HFFc6 (cell line): ENCODE results near the gene COL7A1. TPM values are rescaled to one million over a fixed set of nuclear protein-coding genes. Genes with fewer than 3 reads are reported as not detected.

ENCODE experiments used
- DNase-seq: peaks from one replicate; pipeline ENCODE4 v3.0.0-alpha.2; 2018
- H3K27ac Mint-ChIP-seq: 2 replicates; pipeline ENCODE4 v1.8.0; 2020; ENCODE audit warnings: mild to moderate bottlenecking, mixed read lengths
- H3K27me3 Mint-ChIP-seq: 2 replicates; pipeline ENCODE4 v1.8.0; 2021; ENCODE audit warnings: mild to moderate bottlenecking, moderate library complexity, mixed read lengths; ENCODE audit not compliant: insufficient read depth
- H3K36me3 Mint-ChIP-seq: 2 replicates; pipeline ENCODE4 v1.8.0; 2021; ENCODE audit warnings: low read depth, mixed read lengths
- H3K4me1 Mint-ChIP-seq: 2 replicates; pipeline ENCODE4 v1.8.0; 2020; ENCODE audit warnings: low read depth, mixed read lengths
- H3K4me3 Mint-ChIP-seq: 2 replicates; pipeline ENCODE4 v1.8.0; 2020; ENCODE audit warnings: mild to moderate bottlenecking, moderate library complexity, mixed read lengths
- H3K9me3 Mint-ChIP-seq: 2 replicates; pipeline ENCODE4 v1.8.0; 2020; ENCODE audit warnings: mild to moderate bottlenecking, mixed read lengths
- CTCF ChIP-seq: fragments of 200-600 bp; sonication (generic); IDR thresholded peaks from 2 replicates; pipeline ENCODE4 v1.5.0; 2021; ENCODE audit warnings: antibody characterized with exemption, mild to moderate bottlenecking
- total RNA-seq, 6 experiments: library from RNA; stranded (reverse); fragmentation: NEBNext Ultra II Directional; extraction: Animal tissue kit (Norgen Biotek cat#: 25700); gene quantifications; 2 replicates in 1 of 6; 3 replicates in 5 of 6; pipeline ENCODE4 v1.2.3, GENCODE V29; 2021

The COL7A1 gene
- total RNA-seq, 6 experiments from 2014 or later, result 74.9 to 113 (median 80.8) TPM

- Mint-ChIP-seq H3K27me3 (peaks cover 7% of the 10 kb centered on the region), H3K4me3 (peak overlapping the region; percentile 38; the same call in 1 of the 2 replicates), H3K36me3 (peaks cover 26% of the 10 kb centered on the region), H3K27ac (peak overlapping the region; percentile 97), H3K4me1 (peaks cover 64% of the 10 kb centered on the region), H3K9me3 (no peaks in the 10 kb centered on the region)
- DNase-seq, result peak; percentile 79
- TF ChIP-seq CTCF, result peak; percentile 12; the same call in 1 of the 2 replicates
Measured at GRCh38 chr3:48565591-48566400, 29.3 kb downstream of the COL7A1 start.

GRCh38 chr3:48565186-48565585 lies 29.9 kb downstream of the COL7A1 start:
- peaks cover 70% of the 10 kb centered on the region for H3K4me1 Mint-ChIP-seq
- TF ChIP-seq CTCF, result no peak
- H3K27me3 Mint-ChIP-seq, result peaks cover 9% of the 10 kb centered on the region
- no peak overlapping the region; the same call in 1 of the 2 replicates for H3K4me3 Mint-ChIP-seq
- DNase-seq, result no peak
- peak overlapping the region; percentile 97 for H3K27ac Mint-ChIP-seq
- no peaks in the 10 kb centered on the region for H3K9me3 Mint-ChIP-seq
- peaks cover 26% of the 10 kb centered on the region for H3K36me3 Mint-ChIP-seq

GRCh38 chr3:48564667-48565066 lies 30.5 kb downstream of the COL7A1 start:
- no peaks in the 10 kb centered on the region; the same call in 1 of the 2 replicates for H3K9me3 Mint-ChIP-seq
- H3K4me3 Mint-ChIP-seq, result no peak overlapping the region
- DNase-seq, result no peak
- H3K27ac Mint-ChIP-seq, result peak overlapping the region; percentile 97
- H3K4me1 Mint-ChIP-seq, result peaks cover 75% of the 10 kb centered on the region
- TF ChIP-seq CTCF, result no peak
- peaks cover 22% of the 10 kb centered on the region for H3K36me3 Mint-ChIP-seq
- peaks cover 13% of the 10 kb centered on the region for H3K27me3 Mint-ChIP-seq

- Mint-ChIP-seq H3K4me3 (peak overlapping the region; percentile 57), H3K36me3 (peaks cover 22% of the 10 kb centered on the region), H3K9me3 (no peaks in the 10 kb centered on the region; the same call in 1 of the 2 replicates), H3K27me3 (peaks cover 13% of the 10 kb centered on the region), H3K4me1 (peaks cover 81% of the 10 kb centered on the region), H3K27ac (peak overlapping the region; percentile 97)
- DNase-seq, result peak; percentile 77
- no peak for TF ChIP-seq CTCF
Measured at GRCh38 chr3:48564022-48564421, 31.1 kb downstream of the COL7A1 start.

- Mint-ChIP-seq H3K4me1 (peaks cover 87% of the 10 kb centered on the region), H3K27me3 (peaks cover 13% of the 10 kb centered on the region), H3K4me3 (peak within 1 kb of the TSS; percentile 57), H3K36me3 (peaks cover 22% of the 10 kb centered on the region), H3K9me3 (no peaks in the 10 kb centered on the region; the same call in 1 of the 2 replicates), H3K27ac (peak within 1 kb of the TSS; percentile 97)
- TF ChIP-seq CTCF, result no peak
- peak; percentile 24 for DNase-seq
Measured at GRCh38 chr3:48563382-48563918, 31.7 kb downstream of the COL7A1 start, which contains the start of gene UCN2. UCN2 (minus strand) TSS chr3:48563781; CDS start chr3:48563124, 657 bp downstream.
